Measurements from ENCODE around the gene LCN6. TPM values are rescaled to one million over a fixed set of nuclear protein-coding genes. Genes with fewer than 3 reads are reported as not detected.

LCN6 gene
- total RNA-seq, 1 donor from 2014 or later = not detected

Other genes starting within 250 kb of the LCN6 start
- gene NOTCH1, start 202.5 kb downstream of the LCN6 start, total RNA-seq = 70.2 and 159 TPM in 2 replicates
- 330 and 460 TPM in 2 replicates for gene EGFL7, start 85.6 kb downstream of the LCN6 start, total RNA-seq
- gene AGPAT2, start 61.1 kb downstream of the LCN6 start, total RNA-seq = 38.3 and 47.9 TPM in 2 replicates
- gene DIPK1B, start 36.0 kb downstream of the LCN6 start, total RNA-seq = 70.8 and 93.8 TPM in 2 replicates
- gene LCN10, start 5.6 kb downstream of the LCN6 start, total RNA-seq = 0.13 TPM in 1 of 2 replicates, not detected in the other
- not detected in 2 replicates for gene LCN8, start 9.7 kb upstream of the LCN6 start, total RNA-seq
- gene LCN15, start 16.0 kb upstream of the LCN6 start, total RNA-seq = 0.13 TPM in 1 of 2 replicates, not detected in the other
- gene TMEM141, start 42.8 kb upstream of the LCN6 start, total RNA-seq = 54.1 and 58.8 TPM in 2 replicates
- gene CCDC183, start 47.8 kb upstream of the LCN6 start, total RNA-seq = 0.26 and 0.51 TPM in 2 replicates
- gene RABL6, start 59.4 kb upstream of the LCN6 start, total RNA-seq = 51.1 and 67.6 TPM in 2 replicates
- gene AJM1, start 94.0 kb upstream of the LCN6 start, total RNA-seq = 0.51 and 0.89 TPM in 2 replicates
- gene PHPT1, start 100.9 kb upstream of the LCN6 start, total RNA-seq = 207 and 242 TPM in 2 replicates
- gene MAMDC4, start 103.8 kb upstream of the LCN6 start, total RNA-seq = 0.64 and 1.1 TPM in 2 replicates
- gene EDF1, start 117.8 kb upstream of the LCN6 start, total RNA-seq = 236 and 240 TPM in 2 replicates
- gene TRAF2, start 138.0 kb upstream of the LCN6 start, total RNA-seq = 13.0 and 21.9 TPM in 2 replicates
- gene FBXW5, start 196.2 kb upstream of the LCN6 start, total RNA-seq = 130 and 218 TPM in 2 replicates
- gene C8G, start 196.7 kb upstream of the LCN6 start, total RNA-seq = 0.51 and 0.77 TPM in 2 replicates
- not detected in 2 replicates for gene LCN12, start 203.7 kb upstream of the LCN6 start, total RNA-seq
- 0.13 and 0.25 TPM in 2 replicates for gene PTGDS, start 229.0 kb upstream of the LCN6 start, total RNA-seq
- not detected in 2 replicates for gene LCNL1, start 234.5 kb upstream of the LCN6 start, total RNA-seq
- gene PAXX, start 243.9 kb upstream of the LCN6 start, total RNA-seq = 6.7 and 8.5 TPM in 2 replicates
- not detected in 2 replicates for gene CLIC3, start 248.0 kb upstream of the LCN6 start, total RNA-seq

Data from dermis microvascular lymphatic vessel endothelial cell (primary cell).